Fibroblast of villous mesenchyme (primary cell): ENCODE data around the gene PCSK5. TPM values are rescaled to one million over a fixed set of nuclear protein-coding genes. Genes with fewer than 3 reads are reported as not detected.
A peak's percentile ranks its signal among the peaks of the same experiment; 100 is the strongest.
"Not testable (repeated sequence)": the region's sequence is repeated elsewhere in the genome, so short reads cannot be mapped to it uniquely, and the experiment has no call there.

Source experiments
- DNase-seq: peaks from one replicate; pipeline ENCODE4 v3.0.0-alpha.2; 2010; ENCODE audit warnings: low read depth
- H3K4me3 ChIP-seq: 2 replicates; pipeline ENCODE4 v1.5.1; 2011; ENCODE audit warnings: low read depth, mild to moderate bottlenecking, low read length
- total RNA-seq: library from RNA; depleted of rRNA; stranded (reverse); fragments of >200 nt; gene quantifications from 2 replicates; pipeline ENCODE4 v1.2.3, GENCODE V29; 2012
- TF ChIP-seq, protein P1 (sequence below): IDR thresholded peaks from 2 replicates; pipeline ENCODE4 v1.5.1; 2012; ENCODE audit warnings: low read depth, mild to moderate bottlenecking, low read length; ENCODE audit not compliant: insufficient read depth

PCSK5 gene
- total RNA-seq, 1 donor, result 1.7 TPM

DNA sequence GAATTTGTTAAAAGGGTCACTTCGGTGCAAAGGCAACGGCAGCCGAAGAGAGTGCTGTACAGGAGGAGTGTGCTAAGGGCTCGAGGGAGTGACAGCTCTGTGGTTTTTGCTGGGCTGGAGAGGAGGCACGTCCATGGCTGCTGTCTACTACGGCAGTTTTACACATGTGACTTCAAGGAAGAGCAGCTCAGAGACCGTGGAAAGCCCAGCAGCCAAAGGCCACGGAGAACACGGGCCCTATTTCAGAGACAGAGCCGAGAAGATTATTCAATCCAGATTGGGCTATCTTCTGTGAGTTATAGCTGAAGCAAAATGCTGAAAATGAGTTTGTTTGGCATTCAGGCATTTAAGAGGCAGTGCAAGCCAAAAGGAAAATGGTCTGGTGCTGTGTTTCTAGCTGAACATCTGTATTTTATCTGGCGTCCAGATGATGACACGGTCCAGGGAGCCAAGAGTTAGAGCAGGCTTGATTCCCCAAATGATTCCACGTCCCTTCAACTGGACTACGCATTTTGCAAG is 407.3 kb downstream of the PCSK5 start:
- peak overlapping the region; percentile 8 for H3K4me3 ChIP-seq
- peak; percentile 54 for DNase-seq
- TF ChIP-seq, protein P1, sequence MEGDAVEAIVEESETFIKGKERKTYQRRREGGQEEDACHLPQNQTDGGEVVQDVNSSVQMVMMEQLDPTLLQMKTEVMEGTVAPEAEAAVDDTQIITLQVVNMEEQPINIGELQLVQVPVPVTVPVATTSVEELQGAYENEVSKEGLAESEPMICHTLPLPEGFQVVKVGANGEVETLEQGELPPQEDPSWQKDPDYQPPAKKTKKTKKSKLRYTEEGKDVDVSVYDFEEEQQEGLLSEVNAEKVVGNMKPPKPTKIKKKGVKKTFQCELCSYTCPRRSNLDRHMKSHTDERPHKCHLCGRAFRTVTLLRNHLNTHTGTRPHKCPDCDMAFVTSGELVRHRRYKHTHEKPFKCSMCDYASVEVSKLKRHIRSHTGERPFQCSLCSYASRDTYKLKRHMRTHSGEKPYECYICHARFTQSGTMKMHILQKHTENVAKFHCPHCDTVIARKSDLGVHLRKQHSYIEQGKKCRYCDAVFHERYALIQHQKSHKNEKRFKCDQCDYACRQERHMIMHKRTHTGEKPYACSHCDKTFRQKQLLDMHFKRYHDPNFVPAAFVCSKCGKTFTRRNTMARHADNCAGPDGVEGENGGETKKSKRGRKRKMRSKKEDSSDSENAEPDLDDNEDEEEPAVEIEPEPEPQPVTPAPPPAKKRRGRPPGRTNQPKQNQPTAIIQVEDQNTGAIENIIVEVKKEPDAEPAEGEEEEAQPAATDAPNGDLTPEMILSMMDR, result no peak

DNA sequence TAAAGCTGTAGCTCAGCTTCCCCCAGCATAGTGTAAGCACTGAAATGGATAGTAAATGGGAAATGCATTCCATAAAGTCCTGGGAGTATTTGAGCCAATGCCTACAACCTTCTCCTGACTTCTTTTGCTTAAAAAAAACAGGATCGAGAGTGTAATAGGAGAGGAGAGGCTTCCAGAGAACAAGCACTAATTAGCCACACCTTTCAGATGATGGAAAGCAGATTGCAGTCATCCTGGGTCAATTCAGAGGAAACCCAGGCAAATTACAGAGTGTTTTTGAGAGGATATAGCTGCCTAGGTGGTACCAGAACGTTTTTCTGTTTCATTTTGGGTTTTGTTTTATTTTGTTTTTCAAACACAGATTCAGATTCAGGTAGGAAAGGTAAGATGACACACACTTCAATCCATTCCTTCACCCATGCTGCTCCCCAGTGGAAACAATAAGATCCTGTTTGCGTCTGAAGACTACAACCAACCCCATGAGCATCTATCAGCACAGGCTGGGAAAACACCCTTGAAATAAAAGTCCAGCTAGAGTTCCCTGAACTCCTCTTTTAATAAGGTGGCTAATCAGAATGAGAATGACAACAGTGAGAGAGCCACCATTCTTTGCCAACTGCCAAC is 408.2 kb downstream of the PCSK5 start:
- TF ChIP-seq, protein P1, result no peak
- H3K4me3 ChIP-seq, result no peak overlapping the region
- DNase-seq, result no peak

DNA sequence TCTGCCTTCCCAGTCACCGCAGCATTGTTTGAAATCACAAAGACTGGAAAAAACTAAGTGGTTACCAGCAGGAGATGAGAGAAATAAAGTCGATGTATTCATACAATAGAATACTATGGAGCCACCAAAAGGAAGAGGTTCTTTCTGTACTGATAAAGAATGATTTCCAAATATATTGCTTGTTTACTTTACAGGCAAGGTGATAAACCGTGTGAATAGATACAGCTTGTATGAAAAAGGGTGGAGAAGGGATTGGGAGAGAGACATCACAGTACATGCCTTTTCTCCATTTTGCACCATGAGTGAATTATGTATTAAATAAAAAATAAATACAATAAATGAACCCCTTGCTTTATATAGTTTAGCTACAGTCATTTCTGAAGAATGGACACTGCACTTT is 412.1 kb downstream of the PCSK5 start:
- H3K4me3 ChIP-seq, result no peak overlapping the region
- DNase-seq, result no peak
- TF ChIP-seq, protein P1, result no peak

DNA sequence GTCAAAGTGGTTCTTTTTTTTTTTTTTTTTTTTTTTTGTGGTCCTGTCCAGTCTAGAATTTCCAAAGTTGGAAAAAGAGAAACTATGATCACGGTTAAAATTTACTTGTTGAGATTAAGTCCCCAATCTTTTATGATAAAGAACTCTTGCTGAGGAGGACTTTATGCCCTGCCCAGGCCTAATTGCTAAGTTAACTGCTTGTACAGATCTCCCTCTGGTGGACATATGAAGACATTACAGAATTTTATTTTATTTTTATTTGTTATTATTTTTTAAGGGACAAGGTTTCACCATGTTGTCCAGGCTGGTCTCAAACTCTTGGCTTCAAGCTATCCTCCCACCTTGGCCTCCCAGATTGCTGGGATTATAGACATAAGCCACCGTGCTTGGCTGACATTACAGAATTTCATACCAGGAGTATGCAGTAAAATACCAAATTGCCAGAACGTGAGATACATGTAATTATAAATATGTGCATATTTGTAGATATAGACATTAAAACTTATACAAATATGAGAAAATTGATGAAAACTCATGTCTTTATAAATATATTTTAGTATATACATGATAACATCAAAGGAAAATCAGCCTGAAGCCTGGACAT is 412.6 kb downstream of the PCSK5 start:
- TF ChIP-seq, protein P1, result peak; percentile 60
- H3K4me3 ChIP-seq, result no peak overlapping the region
- DNase-seq, result peak; percentile 75

DNA sequence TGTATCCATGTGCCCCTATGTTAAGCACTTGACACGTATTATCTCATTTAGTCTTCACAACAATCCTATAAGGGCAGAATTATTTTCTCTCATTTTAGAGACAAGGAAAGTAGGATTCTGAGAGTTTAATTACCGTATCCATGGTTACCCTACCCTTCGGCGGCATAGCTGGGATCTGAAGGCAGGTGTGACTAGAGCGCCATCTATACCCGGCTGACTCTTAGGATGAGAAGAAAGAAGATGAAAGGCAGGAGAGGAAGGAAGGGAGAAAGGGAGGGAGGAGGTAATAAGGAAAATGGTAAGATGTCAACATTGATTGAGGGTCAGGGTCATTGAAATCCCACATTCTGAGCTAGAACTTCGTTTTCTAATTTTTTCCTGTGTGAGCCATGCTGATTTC is 416.6 kb downstream of the PCSK5 start:
- DNase-seq, result not testable (repeated sequence)

DNA sequence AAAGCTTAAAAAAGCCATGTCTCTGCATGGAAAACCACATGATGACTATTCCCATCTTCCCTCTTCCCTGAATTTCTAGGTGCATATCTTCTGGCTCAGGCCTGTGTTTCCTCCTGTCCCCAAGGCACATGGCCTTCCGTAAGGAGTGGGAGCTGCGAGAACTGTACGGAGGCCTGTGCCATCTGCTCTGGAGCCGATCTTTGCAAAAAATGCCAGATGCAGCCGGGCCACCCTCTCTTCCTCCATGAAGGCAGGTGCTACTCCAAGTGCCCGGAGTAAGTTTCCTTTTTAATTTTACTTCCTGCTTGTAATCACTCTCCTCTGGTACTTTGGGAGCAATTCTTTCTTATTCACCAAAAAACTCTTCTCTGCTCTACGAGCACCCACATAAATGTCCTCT is 420.1 kb downstream of the PCSK5 start:
- no peak overlapping the region for H3K4me3 ChIP-seq
- TF ChIP-seq, protein P1, result no peak
- DNase-seq, result no peak

More for the DNA sequence above, 416.6 kb downstream of the PCSK5 start:
- H3K4me3 ChIP-seq, result not testable (repeated sequence)

DNA sequence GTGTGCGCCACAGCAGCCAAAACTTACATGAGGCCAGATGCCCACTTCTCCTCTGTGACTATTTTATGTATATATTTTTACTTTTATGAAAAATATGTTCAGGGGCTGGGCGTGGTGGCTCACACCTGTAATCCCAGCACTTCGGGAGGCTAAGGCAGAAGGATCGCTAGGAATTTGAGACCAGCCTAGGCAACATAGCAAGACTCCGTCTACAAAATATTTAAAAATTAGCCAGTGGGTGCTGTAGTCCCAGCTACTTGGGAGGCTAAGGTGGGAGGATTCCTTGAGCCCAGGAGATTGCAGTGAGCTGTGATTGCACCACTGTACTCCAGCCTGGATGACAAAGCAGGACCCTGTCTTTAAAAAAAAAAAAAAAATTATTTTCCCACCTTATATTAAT is 420.5 kb downstream of the PCSK5 start:
- no peak overlapping the region for H3K4me3 ChIP-seq
- DNase-seq, result no peak
- TF ChIP-seq, protein P1, result no peak
